Activated effector memory CD4-positive, alpha-beta T cell treated with Interleukin-2 at 50 U/mL for 16 hours (primary cell): ENCODE data around the gene KLK1.

Experiments
- DNase-seq: peaks from one replicate; pipeline ENCODE4 v3.0.0-alpha.2; 2020

The KLK1 gene

DNA sequence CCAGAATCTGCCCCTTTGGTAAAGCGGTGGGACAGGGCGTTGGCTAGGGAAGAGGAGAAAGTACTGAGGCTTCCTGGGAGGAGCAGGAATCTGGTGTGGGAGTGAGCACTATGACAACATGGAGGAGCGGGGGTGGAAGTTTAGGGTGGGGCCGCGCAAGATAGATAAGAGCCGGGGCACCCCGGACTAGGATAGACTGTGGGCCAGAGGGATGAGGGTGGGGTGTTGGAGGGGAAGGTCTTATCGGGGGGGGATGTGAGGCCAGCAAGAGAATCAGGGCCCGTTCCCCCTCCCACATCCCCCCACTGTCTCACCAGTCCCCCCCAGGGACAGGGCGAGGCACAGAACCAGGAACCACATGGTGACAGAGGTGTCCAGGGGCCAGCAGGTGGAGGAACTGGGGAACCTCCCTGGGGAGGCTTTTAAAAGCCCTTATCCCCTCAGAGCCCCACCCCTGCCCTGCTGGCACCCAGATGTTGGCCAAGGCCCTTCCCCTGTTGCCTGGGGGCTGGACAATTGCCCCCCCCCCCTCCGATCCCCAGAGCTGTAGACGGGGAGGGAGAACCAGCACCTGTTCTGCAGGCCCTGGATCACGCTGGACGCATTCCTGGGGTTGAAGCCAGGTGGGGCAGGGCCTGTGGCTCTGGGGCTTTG, at the start of gene KLK1:
Gene KLK1, minus strand, starts transcription at position 399 of the 654 bp plus-strand sequence. Its CDS starts 39 bp downstream, at position 360.
- no peak for DNase-seq

DNA sequence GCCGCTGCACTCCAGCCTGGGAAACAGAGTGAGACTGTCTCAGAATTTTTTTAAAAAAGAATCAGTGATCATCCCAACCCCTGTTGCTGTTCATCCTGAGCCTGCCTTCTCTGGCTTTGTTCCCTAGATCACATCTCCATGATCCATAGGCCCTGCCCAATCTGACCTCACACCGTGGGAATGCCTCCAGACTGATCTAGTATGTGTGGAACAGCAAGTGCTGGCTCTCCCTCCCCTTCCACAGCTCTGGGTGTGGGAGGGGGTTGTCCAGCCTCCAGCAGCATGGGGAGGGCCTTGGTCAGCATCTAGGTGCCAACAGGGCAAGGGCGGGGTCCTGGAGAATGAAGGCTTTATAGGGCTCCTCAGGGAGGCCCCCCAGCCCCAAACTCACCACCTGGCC, 49.5 kb upstream of the KLK1 start, which contains the start of gene KLK2:
Gene KLK2, plus strand, starts transcription at position 384 of the 400 bp plus-strand sequence. CDS start 35 bp downstream, outside the sequence.
- no peak for DNase-seq

DNA sequence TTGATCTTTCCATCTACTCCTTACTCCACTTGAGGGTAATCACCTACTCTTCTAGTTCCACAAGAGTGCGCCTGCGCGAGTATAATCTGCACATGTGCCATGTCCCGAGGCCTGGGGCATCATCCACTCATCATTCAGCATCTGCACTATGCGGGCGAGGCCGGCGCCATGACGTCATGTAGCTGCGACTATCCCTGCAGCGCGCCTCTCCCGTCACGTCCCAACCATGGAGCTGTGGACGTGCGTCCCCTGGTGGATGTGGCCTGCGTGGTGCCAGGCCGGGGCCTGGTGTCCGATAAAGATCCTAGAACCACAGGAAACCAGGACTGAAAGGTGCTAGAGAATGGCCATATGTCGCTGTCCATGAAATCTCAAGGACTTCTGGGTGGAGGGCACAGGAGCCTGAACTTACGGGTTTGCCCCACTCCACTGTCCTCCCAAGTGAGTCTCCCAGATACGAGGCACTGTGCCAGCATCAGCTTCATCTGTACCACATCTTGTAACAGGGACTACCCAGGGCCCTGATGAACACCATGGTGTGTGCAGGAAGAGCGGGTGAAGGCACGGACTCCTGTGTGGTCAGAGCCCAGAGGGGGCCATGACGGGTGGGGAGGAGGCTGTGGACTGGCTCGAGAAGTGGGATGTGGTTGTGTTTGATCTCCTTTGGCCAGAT, 47.0 kb upstream of the KLK1 start:
- DNase-seq, result no peak

DNA sequence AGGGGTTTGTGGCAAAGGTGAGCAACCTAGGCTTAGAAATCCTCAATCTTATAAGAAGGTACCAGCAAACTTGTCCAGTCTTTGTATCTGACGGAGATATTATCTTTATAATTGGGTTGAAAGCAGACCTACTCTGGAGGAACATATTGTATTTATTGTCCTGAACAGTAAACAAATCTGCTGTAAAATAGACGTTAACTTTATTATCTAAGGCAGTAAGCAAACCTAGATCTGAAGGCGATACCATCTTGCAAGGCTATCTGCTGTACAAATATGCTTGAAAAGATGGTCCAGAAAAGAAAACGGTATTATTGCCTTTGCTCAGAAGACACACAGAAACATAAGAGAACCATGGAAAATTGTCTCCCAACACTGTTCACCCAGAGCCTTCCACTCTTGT, 45.9 kb upstream of the KLK1 start:
- DNase-seq, result no peak

DNA sequence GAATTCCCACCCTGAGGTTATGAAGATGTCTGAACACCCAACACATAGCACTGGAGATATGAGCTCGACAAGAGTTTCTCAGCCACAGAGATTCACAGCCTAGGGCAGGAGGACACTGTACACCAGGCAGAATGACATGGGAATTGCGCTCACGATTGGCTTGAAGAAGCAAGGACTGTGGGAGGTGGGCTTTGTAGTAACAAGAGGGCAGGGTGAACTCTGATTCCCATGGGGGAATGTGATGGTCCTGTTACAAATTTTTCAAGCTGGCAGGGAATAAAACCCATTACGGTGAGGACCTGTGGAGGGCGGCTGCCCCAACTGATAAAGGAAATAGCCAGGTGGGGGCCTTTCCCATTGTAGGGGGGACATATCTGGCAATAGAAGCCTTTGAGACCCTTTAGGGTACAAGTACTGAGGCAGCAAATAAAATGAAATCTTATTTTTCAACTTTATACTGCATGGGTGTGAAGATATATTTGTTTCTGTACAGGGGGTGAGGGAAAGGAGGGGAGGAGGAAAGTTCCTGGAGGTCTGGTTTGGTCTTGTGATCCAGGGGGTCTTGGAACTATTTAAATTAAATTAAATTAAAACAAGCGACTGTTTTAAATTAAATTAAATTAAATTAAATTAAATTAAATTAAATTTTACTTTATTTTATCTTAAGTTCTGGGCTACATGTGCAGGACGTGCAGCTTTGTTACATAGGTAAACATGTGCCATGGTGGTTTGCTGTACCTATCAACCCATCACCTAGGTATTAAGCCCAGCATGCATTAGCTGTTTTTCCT, 38.1 kb upstream of the KLK1 start:
- DNase-seq, result no peak

DNA sequence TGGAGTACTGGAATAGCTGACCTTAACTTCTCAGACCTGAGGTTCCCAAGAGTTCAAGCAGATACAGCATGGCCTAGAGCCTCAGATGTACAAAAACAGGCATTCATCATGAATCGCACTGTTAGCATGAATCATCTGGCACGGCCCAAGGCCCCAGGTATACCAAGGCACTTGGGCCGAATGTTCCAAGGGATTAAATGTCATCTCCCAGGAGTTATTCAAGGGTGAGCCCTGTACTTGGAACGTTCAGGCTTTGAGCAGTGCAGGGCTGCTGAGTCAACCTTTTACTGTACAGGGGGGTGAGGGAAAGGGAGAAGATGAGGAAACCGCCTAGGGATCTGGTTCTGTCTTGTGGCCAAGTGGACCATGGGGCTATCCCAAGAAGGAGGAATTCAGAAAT, 37.4 kb upstream of the KLK1 start:
- no peak for DNase-seq

DNA sequence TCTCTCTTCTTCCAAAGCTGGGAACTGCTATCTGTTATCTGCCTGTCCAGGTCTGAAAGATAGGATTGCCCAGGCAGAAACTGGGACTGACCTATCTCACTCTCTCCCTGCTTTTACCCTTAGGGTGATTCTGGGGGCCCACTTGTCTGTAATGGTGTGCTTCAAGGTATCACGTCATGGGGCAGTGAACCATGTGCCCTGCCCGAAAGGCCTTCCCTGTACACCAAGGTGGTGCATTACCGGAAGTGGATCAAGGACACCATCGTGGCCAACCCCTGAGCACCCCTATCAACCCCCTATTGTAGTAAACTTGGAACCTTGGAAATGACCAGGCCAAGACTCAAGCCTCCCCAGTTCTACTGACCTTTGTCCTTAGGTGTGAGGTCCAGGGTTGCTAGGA, 36.3 kb upstream of the KLK1 start:
- no peak for DNase-seq

DNA sequence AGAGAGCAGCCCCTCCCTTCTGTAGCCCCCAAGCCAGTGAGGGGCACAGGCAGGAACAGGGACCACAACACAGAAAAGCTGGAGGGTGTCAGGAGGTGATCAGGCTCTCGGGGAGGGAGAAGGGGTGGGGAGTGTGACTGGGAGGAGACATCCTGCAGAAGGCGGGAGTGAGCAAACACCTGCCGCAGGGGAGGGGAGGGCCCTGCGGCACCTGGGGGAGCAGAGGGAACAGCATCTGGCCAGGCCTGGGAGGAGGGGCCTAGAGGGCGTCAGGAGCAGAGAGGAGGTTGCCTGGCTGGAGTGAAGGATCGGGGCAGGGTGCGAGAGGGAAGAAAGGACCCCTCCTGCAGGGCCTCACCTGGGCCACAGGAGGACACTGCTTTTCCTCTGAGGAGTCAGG, 35.3 kb upstream of the KLK1 start:
- DNase-seq, result no peak

DNA sequence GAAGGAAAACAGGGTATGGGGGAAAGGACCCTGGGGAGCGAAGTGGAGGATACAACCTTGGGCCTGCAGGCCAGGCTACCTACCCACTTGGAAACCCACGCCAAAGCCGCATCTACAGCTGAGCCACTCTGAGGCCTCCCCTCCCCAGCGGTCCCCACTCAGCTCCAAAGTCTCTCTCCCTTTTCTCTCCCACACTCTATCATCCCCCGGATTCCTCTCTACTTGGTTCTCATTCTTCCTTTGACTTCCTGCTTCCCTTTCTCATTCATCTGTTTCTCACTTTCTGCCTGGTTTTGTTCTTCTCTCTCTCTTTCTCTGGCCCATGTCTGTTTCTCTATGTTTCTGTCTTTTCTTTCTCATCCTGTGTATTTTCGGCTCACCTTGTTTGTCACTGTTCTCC, 33.8 kb upstream of the KLK1 start:
- DNase-seq, result no peak

DNA sequence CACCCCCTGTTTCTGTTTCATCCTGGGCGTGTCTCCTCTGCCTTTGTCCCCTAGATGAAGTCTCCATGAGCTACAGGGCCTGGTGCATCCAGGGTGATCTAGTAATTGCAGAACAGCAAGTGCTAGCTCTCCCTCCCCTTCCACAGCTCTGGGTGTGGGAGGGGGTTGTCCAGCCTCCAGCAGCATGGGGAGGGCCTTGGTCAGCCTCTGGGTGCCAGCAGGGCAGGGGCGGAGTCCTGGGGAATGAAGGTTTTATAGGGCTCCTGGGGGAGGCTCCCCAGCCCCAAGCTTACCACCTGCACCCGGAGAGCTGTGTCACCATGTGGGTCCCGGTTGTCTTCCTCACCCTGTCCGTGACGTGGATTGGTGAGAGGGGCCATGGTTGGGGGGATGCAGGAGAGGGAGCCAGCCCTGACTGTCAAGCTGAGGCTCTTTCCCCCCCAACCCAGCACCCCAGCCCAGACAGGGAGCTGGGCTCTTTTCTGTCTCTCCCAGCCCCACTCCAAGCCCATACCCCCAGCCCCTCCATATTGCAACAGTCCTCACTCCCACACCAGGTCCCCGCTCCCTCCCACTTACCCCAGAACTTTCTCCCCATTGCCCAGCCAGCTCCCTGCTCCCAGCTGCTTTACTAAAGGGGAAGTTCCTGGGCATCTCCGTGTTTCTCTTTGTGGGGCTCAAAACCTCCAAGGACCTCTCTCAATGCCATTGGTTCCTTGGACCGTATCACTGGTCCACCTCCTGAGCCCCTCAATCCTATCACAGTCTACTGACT, 31.2 kb upstream of the KLK1 start, which contains the start of gene KLK3:
Gene KLK3, plus strand, starts transcription at position 280 of the 775 bp plus-strand sequence. Its CDS starts 41 bp downstream, at position 321.
- DNase-seq, result no peak

DNA sequence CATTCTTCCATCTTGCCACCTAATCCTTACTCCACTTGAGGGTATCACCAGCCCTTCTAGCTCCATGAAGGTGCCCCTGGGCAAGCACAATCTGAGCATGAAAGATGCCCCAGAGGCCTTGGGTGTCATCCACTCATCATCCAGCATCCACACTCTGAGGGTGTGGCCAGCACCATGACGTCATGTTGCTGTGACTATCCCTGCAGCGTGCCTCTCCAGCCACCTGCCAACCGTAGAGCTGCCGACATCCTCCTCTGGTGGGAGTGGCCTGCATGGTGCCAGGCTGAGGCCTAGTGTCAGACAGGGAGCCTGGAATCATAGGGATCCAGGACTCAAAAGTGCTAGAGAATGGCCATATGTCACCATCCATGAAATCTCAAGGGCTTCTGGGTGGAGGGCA, 28.0 kb upstream of the KLK1 start:
- DNase-seq, result no peak

DNA sequence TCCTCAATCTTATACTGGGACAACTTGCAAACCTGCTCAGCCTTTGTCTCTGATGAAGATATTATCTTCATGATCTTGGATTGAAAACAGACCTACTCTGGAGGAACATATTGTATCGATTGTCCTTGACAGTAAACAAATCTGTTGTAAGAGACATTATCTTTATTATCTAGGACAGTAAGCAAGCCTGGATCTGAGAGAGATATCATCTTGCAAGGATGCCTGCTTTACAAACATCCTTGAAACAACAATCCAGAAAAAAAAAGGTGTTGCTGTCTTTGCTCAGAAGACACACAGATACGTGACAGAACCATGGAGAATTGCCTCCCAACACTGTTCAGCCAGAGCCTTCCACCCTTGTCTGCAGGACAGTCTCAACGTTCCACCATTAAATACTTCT, 27.2 kb upstream of the KLK1 start:
- DNase-seq, result no peak

DNA sequence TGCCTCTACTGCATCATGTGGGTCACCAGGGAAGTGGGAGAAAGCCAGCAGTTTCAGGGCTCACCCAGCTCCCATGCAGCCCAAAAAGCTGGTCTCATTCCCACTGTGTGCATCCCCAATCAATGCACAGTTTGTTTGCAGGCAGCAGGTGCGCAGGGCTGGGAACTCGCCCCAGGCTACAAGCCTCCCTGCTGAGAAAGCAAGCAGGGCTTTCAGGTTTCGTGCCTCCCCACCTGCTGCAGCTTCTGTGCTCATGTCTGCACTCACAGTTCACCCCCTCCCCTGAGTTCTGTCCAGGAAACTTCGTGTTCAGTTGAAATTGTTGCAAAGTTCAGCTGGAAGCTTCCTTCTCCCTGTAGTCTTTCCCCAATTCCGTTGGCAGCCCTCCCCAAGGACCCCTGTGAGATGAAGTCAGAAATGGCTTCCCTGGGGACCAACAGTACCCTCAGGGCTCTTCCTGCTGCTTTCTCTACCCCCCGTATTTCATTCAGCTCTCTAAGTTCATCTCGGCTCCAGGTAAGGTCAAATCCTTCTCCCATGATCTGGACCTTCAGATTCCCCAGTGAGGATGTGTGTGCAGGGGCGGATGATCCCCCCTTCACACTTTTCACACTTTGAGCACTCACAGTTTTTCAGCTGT, 20.8 kb upstream of the KLK1 start:
- DNase-seq, result no peak

DNA sequence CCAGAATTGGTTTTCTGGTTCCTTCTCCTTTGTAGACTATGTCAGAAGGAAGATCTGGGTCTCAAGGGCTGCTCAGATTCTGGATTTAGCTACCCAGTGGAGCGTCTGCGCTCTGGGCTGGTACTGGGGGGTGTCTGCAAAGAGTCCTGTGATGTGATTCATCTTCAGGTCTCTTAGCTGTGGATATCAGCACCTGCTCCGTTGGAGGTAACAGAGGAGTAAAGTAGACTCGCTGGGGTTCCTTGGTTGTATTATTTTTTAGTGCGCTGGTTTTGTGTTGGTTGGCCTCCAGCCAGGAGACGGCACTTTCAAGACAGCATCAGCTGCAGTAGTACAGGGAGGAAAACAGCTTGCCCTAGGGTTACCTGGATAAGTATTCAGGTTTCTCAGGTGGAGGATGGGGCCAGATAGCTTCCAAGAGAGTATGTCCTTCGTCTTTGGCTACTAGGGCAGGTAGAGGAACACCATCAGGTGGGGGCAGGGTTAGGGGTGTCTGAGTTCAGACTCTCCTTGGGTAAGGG, 20.2 kb upstream of the KLK1 start:
- no peak for DNase-seq

DNA sequence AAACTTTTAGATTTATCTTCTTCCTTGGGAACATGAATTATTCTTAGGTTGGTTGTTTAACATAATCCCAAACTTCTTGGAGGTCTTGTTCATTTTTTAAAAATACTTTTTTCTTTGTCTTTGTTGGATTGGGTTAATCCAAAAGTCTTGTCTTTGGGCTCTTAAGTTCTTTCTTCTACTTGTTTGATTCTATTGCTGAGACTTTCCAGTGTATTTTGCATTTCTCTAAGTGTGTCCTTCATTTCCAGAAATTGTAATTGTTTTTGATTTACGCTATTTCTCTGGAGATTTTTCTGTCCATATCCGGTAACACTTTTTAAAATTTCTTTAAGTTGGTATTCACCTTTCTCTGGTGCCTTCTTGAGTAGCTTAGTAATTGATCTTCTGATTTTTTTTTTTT, 19.6 kb upstream of the KLK1 start:
- DNase-seq, result no peak

DNA sequence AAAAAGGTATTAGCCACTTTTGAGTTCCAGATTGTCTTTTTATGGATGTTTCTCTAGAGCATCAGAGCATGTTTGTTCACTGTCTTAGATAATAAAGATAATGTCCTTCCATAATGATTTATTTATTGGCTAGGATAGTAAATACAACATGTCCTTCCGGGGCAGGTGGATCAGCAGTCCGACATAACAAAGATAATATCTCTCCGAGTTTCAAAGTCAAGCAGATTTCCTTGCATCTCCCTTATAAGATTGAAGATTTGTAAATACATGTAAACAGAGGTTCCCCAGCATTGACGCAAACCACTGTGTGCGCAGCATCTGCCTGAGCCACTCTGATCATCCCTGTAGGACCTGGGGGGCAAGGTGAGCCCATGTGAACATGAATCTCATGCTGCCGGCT, 18.5 kb upstream of the KLK1 start:
- DNase-seq, result no peak

DNA sequence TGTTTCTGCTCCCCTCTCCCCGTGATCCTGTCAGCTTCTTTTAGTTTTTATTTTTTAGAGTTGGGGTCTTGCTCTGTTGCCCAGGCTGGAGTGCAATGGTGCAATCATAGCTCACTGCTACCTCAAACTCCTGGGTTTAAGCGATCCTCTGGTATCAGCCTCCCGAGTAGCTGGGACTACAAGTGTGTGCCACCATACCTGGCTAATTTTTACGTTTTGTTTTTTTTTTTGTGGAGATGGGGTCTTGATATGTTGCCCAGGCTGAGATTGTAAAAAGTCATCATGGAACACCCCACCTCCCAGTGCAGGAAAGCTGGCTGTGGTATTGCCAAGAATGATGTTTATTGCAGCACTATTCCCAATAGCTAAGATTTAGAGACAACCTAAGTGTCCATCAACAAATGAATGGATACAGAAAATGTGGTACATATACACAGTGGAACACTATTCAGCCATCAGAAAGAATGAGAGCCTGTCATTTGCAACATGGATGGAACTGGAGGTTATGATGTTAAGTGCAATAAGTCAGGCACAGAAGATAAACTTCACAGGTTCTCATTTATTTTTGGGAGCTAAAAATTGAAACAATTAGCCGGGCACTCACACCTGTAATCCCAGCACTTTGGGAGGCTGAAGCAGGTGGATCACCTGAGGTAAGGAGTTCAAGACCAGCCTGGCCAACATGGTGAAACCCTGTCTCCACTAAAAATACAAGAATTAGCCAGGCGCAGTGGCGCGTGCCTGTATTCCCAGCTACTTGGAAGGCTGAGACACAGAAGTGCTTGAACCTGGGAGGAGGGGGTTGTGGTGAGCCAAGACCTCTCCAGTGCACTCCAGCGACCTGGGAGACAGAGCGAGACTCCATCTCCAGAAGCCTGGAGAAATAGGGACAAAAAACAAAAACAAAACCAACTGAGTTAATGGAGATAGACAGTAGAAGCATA, 16.4 kb upstream of the KLK1 start:
- no peak for DNase-seq

DNA sequence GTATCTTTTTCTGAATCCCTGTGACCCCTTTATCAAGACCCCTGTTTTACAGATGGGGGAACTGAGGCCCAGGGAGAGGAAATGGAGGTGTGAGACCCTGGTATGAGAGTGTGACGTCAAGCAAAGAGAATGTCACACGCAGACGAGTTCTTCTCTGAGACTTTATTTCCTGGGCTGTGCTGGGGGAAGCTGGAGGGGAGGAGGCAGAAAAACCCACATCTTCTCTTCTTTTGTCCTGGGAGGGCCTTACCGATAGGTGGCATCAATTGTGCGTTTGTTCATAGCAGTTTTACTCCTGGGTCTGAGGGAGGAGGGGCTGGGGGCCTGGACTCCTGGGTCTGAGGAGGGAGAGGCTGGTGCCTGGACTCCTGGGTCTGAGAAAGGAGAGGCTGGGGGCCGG, 14.7 kb upstream of the KLK1 start:
- no peak for DNase-seq

DNA sequence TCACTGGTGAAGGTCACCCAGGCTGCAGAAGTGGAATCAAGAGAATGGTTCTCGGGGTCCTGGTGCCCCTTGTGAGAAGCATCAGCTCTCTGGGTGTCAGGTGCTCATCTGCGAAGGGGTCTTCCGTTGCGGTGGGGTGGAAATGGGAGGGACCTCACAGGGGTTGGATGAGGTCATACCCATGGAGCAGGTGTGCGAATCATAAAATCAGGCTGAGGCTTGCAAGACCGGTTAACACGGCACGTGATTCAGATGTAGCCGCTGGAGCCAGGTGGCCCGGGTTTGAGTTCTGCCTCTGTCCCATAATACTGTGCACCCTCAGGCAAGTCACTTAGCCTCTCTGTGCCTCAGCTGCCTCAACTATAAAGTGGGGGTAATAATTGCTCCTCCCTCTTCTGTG, 13.7 kb upstream of the KLK1 start:
- no peak for DNase-seq

DNA sequence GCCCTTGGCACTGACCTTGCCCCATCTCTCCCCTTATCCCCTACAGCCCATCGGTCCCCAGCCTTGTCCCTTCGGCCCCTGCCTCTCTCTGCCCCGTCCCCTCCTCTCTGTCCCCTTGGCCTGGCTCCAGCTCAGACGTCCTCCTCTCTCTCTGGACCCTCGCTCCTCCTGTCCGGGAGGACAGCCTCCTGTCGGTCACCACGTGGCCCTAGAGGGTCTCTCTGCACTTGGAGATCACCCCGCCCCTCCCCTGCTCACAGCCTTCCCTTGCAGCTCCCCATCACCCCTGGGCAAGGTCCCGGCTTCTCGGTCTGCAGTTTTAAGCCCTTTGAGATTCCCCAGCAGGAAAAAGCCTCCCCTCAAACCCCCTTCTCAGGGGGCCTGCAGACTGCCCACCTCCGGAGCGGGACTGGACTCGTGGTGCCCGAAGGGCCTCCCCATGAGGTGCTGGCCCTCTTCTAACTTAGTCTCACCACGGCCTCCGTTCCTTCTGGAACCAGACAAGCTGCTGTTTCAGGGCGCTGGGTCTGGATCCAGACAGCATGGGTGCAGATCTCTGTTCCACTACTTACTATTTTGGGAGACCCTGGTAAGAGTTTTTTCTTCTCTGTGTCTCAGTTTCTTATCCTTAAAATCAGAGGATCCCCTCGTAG, 13.1 kb upstream of the KLK1 start:
- DNase-seq, result no peak
